Measurements from ENCODE around the gene PSMB1.

The PSMB1 gene

DNA sequence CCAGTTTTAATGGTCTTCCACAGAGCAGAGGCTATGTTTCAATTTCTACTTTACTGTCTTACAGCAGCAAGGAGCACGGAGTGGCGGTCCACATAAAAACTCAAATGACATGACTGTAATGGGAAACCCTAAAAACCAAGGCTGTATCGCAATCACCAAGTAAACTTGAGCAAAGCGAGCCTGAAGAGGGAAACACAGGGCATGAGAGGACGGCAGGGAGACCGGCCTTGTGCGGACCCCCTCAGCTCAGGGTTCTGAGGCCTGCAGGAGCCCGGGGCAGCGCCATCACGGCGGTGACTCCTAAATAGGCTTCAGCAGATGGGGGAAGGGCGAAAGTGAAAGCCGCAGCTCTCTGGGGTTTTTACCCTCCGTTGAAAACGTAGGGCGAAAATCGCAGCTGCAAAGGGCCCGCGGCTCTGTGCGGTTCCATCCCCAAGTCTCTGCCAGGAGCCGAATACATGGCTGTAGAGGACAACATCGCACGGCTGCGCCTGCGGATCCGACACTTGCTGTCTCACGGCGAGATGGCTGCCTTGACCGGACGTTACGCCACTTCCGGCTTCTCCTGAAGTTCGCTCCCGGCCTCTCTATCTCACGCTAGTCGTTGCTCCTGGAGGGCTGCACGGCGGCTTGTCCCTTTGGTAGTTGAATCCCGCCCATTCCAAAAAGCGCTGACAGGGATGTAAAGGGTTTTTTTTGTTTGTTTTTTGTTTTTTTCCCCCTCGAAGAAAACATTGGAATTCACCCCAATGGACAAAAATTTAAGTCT is at the start of gene PSMB1:
Gene PSMB1, minus strand, starts transcription at position 543 of the 769 bp plus-strand sequence. Its CDS starts 65 bp downstream, at position 478.
- in situ Hi-C loops (cut with MboI; ENCODE audit: low sequenced_read_pairs), result no loop called here

DNA sequence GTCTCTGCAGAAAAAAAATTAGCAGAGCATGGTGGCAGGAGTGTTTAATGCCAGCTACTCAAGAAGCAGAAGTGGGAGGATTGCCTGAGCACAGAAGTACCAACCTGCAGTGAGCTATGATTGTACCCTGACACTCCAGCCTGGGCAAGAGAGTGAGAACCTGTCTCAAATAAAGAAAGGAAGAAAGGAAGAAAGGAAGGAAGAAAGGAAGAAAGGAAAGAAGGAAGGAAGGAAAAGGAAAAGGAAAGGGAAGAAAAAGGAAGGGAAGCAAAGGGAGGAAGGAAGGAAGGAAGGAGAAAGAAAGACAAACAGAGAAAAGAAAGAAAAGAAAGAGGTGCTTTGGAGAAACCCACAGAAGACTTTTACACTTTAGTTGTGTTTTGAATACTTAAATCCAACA is 44.2 kb upstream of the PSMB1 start:
- in situ Hi-C loops (cut with MboI; ENCODE audit: low sequenced_read_pairs), result no loop called here

DNA sequence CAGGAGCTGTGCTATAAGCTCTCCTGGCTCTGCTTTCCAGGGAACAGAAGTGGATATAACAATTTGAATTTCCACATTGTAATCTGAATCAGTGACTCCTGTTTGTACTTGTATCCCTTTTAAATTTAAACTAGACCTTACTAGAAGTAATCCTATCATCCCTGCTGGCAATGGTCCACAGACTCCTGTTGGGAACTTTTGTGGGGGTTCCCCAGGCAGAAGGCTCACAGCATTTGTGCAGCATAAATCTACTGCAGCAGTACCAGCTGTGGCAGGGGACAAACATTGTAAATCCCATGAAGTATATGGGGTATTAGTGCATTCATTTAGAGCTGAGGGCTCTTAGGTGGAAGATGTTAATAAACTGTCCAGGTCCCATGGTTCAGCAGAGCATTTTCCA is 43.3 kb upstream of the PSMB1 start:
- in situ Hi-C loops (cut with MboI; ENCODE audit: low sequenced_read_pairs), result no loop called here

DNA sequence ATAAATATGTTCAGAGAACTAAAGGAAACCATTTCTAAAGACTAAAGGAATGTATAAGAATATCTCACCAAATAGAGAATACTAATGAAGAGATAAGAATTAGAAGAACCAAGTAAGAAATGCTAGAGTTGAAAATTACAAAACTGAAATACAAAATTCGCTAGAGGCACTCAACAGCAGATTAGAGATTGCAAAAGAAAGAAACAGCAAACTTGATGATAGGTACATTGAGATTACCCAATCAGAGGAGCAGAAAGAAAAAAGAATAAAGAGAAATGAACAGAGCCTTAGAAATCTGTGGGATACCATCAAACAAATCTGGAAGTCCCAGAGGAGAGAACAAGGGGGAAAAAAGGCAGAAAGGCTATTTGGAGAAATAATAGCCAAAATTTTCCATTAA is 37.6 kb upstream of the PSMB1 start:
- in situ Hi-C loops (cut with MboI; ENCODE audit: low sequenced_read_pairs), result no loop called here

DNA sequence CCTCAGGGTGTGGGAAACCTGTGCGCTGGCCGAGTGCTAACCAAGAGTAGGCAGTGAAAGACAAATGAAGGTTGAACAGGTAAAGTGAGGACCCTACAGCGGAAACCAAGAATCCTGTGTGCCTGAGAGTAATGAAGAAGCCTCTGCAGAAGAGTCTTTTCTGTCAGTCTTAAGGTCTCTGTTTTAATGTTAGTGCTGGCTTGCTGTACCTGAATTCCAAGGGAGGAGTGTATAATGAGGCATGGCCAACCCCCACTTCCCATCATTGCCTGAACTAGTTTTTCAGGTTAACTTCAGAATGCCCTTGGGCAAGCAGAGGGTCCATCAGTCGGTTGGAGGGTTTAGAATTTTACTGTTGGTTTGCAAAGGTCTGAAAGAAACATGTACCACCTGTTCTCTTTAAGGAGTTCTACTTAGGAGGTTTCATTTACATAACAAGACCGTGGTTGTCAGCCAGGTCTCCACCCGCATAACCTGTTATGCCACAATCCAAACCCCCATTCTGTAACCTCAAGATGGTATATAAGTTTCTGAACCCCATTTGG is 31.9 kb upstream of the PSMB1 start:
- in situ Hi-C loops (cut with MboI; ENCODE audit: low sequenced_read_pairs), result no loop called here

DNA sequence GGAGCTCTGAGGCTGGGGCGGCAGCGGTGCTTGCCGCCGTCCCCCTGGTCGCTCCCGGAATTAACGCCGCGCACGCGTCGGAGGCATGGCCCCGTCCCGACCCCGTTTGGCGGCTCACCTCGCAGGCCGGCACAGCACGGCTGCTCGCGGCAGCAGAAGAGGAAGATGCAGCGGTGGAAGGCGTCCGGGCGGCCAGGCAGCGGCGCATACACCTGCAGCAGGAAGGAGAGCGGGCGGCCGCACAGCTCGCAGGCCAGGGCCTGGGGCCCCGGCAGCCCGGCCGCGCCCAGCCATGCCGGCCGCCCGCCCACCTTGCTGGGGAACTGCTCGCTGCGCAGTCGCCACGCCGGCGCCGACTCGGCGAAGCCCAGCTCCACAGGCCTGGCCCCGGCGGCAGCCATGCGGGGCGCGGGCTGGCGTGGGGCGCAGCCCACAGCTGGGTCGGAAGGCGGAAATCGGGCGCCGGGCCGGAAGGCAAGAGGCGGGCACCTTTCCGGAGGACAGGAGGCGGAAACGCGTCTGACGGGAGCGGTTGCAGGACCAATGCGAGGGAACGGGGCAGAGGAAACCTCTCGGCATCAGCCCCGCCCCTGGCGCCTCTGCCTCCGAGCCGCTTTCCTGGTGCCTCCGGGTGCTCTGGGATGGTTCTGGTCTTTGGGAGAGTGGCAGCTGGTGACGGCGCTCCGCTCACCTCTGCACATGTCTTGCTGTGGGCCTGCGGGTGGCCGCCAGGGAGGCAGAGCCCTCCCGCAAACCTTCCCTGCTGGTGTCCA is 31.3 kb upstream of the PSMB1 start, which contains the start of gene PDCD2:
Gene PDCD2, minus strand, starts transcription at position 457 of the 773 bp plus-strand sequence. Its CDS starts 56 bp downstream, at position 401.
- in situ Hi-C loops (cut with MboI; ENCODE audit: low sequenced_read_pairs), result no loop called here

DNA sequence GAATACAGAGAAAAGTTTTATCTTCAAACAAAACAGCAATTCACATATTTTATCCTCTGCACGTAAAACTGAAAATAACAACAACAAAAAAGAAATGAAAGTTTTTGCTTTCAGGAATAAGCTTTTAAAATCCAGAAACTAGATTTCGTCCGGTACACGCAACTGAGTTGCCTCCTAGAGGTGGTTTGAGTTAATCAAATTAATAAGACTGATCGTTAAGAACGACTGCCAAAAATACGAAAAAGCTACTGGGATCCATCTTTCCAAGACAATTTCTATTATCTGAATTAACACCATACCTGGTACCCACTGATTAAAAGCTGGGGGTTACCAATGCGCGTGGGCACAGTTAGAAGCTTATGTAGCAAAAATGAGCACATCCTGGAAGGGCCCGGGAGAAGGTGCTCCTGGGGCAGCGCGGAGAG is 30.7 kb upstream of the PSMB1 start:
- in situ Hi-C loops (cut with MboI; ENCODE audit: low sequenced_read_pairs), result no loop called here

DNA sequence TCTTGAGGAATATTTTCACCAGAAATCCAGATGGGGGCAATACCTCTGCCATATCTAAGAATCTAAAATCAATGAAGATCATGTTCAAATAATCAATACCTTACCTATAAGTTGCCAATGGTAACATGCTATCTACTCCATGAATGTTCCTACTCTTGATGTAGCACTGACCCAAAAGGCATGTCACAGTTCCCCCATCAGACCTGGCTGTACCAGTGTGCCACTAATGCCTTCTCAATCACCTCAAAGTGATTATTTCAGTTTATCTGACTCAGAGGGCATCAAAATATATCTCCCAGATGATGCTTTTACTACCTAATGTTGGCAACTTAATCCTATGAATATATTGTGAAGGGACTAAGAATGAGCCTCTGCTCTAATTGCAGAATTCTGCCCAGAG is 25.8 kb upstream of the PSMB1 start:
- in situ Hi-C loops (cut with MboI; ENCODE audit: low sequenced_read_pairs), result no loop called here

DNA sequence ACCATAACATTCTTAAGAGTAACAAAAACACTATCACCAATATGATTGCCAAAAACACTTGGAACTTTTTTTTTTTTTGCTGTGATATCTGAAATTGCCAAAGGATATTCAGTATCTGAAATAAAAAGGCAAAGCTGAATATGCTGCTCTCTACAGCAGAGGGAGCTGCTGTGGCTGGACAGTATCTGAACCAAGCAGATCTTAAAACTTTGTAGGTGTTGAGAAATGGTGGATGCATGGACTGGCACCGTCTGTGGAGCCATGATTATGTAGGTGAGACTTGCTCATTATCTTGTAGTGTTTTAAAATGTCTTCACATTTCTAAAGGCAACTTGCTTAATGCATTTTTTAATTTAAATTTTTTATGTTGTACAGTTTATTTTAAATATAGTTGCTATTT is 22.1 kb upstream of the PSMB1 start:
- in situ Hi-C loops (cut with MboI; ENCODE audit: low sequenced_read_pairs), result no loop called here

DNA sequence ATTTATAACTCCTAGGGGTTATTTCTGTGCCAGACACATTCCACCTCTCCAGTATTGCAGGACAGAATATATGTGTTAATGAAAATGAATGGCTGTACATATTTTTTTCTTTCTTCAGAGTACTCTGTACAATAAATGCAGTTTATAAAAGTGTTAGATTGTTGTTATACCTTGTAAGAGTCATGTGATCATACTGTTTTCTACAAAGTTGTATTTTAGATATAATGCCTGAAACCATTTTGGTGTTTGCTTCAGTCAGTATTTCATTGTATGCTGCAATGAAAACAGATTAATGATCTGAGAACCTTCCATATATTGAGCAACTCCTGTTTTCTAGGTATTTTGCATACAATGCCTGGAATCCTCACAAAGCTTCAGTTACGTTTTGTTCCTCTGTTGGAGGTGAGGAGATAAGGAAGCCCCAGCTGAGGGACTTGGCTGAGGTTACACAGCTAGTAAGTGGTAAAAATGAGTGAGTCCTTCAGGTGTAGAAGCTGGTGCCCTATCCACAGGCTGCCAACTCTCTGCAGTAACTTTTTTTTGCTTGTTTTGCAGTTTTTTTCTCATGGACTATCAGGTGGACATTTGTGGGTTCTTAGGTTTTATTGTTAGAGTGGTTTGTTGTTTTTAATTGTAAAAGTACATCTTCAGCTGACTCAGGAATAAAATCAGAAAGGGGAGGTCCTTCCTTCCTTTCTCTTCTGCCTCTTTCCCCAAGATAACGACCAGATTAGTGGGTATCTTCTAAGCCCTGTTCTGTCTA is 19.8 kb upstream of the PSMB1 start:
- in situ Hi-C loops (cut with MboI; ENCODE audit: low sequenced_read_pairs), result no loop called here

DNA sequence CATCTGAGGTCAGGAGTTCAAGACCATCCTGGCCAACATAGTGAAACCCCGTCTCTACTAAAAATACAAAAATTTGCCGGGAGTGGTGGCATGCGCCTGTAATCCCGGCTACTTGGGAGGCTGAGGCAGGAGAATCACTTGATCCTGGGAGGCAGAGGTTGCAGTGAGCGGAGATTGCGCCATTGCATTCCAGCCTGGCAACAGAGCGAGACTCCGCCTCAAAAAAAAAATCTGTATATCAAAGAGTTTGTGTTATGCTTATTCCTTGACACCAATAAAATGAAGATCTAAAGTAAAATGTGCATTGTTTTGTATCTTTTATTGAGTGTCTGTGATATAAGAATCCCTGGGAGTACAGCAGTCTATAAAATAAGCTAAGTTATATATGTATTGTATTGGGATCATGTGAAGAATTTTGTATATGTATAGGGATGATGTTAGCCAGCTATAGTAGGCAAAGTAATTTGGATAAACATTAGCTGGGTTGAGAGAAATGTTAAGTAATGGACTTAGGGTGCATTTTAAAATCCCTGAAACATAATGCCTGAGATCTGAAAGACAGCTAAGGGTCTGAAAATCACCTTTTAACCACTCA is 11.9 kb upstream of the PSMB1 start:
- in situ Hi-C loops (cut with MboI; ENCODE audit: low sequenced_read_pairs), result no loop called here

DNA sequence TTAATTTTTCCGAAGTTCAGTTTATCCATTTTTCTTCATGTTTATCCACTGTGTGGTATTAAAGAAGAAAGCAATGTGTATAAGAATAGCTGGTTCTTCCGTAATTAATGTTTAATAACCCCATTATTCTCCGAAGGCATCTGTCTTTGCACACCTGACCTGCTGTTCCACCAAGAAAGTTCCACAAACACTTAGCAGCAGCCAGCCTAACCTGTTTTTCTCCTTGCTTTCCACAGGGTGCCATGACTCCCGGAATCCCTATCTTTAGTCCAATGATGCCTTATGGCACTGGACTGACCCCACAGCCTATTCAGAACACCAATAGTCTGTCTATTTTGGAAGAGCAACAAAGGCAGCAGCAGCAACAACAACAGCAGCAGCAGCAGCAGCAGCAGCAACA is 8.4 kb upstream of the PSMB1 start:
- in situ Hi-C loops (cut with MboI; ENCODE audit: low sequenced_read_pairs), result no loop called here

DNA sequence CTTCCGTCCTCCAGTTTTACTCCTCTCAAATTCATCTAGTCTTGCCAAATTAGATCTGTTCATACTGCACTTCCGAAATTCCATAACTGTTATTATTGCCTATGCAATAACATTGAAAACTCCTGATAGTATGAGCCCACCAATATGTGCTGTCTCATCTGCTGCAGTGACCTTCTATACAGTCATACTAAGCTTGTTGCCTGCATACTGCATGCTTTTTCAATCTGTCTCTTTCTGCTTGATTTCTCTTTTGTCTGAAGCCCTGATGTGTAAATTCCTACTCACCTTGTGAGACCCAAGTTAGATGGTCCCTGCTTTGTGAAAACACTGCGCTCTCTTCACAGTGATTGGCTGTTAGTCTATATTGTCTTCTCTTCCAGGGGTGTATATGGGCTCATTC is 2.2 kb upstream of the PSMB1 start:
- in situ Hi-C loops (cut with MboI; ENCODE audit: low sequenced_read_pairs), result no loop called here

DNA sequence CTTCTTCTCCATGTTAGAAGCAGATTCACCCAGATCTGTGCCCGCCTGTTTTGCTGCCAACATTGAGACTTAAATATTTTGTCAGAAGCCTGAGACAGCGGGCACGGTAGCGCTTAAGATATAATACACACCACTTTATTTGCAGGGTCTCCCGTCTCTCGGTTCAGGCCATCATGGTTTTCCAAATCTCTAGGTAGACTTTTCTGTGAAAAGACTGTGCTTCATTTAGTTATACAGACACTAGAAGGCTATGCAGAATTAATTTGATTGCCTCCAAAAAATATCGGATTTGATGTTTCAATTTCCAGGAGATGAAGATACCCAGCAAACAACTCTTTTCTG is 1.7 kb upstream of the PSMB1 start:
- in situ Hi-C loops (cut with MboI; ENCODE audit: low sequenced_read_pairs), result no loop called here

DNA sequence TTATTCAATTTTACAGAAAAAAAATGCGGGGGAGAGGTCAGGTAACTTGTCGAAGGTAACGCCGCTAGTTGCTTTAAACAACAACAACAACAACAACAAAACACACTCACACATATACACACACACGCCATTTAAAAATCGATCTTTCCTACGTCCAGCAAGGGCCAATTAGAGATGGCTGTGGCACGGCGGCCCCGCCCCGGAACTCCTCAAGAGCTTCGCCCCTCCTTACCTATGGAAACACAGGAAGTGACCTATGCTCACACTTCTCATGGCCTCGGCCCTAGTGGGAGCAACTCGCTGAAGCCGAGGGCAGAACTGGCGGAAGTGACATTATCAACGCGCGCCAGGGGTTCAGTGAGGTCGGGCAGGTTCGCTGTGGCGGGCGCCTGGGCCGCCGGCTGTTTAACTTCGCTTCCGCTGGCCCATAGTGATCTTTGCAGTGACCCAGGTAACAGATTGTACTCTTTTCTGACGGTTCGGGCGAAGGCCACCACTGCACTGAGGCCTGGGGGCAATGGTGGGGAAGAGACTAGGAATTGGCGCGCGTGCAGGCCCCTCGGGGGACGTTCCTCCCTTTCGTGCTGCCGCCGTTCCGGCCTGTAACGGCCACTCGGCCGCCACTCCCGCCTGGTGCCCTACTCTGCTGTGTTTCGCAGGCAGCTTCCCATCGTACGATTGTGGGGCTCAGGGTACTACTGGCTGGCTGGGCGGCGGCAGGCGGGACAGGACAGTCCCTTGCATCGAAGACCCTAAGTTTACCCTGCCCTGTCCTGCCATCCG is 1.1 kb upstream of the PSMB1 start, which contains the start of gene TBP:
Gene TBP, plus strand, starts transcription at position 357 of the 783 bp plus-strand sequence. CDS start 2,661 bp downstream, outside the sequence.
- in situ Hi-C loops (cut with MboI; ENCODE audit: low sequenced_read_pairs), result no loop called here

DNA sequence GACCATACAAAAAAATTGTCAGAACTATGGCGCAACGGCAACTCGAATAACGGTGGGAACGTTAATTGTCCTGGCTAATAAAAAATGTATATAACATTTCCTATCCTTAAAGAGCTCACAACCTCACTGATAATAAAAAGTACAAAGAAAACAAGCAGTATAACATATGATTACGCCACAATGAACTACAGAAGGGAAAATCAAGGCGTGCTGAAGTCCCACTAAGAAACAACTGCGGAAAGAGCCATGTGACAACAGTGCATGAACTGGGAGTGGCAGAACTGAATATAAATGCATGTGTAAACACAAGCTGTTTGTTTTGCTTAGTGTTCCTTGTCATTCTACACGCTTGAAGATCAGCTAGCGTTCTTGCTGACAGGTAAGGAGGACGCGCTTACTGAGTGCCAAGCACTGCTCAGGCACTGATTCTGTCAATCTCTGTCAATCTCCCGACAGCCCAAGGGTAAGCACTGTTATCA is 466 bp upstream of the PSMB1 start:
- in situ Hi-C loops (cut with MboI; ENCODE audit: low sequenced_read_pairs), result no loop called here

DNA sequence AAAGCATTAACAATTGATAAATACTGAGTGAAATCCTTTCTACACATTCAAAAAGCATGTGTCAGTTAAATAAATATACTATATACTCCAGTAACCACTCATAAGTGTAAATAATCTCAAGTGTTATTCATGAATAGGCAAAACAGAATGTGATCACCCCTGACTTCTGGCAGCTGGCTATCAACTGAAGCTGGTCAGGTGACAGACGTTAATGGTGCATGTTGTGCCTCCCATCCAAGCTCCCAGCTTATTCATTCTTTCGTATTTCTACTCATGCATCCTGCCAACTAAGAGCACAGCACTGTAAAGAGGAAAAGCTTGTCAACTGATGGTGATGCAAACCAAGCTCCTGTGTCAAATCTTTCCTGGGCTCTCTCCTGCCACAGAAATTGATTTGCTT is 7.7 kb downstream of the PSMB1 start:
- in situ Hi-C loops (cut with MboI; ENCODE audit: low sequenced_read_pairs), result no loop called here

DNA sequence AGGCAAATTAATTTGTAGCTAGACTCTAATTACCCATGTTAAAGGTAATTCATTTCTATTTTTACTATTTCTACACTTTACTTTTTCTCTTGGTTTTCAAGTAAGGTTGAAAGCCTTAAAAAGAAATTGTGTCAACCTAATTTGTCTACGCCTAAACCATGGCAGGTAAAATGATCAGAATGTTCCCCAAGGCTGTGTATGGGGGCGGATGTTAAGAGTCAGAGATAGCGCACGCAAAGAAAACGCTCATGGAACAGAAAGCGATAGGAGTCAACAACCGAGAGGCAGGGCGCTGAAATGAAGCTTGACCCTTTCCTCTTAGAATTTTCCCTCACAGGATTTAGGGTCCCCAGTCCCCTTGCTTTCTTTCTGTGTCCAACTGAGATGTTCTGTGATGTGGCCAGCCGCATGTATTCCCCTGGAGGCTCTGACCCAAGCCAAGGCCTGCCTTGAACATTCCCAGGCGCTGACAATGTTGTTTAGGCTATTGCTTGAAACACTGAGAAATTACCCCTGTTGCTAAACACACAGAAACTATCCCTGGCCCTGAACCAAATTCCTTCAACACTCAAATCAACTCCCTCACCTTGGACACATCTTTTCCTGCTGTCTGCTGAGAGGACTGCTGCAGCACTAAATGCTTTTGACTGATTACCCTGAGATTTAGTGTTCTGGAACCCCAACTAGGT is 10.9 kb downstream of the PSMB1 start:
- in situ Hi-C loops (cut with MboI; ENCODE audit: low sequenced_read_pairs), result no loop called here

DNA sequence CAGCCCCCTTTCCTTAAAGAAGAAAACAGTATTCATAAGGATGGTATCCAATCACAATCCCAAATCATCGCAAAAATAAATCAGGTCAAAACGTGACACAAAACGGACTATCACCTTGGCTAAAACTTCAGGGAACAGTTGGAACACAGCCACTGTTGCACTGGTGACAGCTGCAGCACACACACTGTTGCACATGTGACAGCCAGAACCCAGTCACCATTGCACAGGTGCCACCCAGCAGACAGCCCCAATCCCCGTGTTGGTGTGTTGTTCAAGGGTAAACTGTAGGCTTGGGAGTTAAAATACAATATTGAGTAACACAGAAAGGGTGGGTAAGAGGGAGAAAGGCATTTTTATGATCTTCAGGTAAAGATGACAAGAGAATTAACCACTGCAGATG is 15.8 kb downstream of the PSMB1 start:
- in situ Hi-C loops (cut with MboI; ENCODE audit: low sequenced_read_pairs), result no loop called here
